ENCODE data around the gene PLEKHH1. TPM values are rescaled to one million over a fixed set of nuclear protein-coding genes. Genes with fewer than 3 reads are reported as not detected.

PLEKHH1 gene
- total RNA-seq, 1 experiment from 2014 or later, result 35.3 TPM

GRCh38 chr14:67571991-67572323 lies 38.9 kb downstream of the PLEKHH1 start:
- Histone ChIP-seq H3T11ph (ENCODE audit: low read length) (no peak overlapping the region), H3K79me1 (ENCODE audit: insufficient read depth, low read depth, low read length, poor library complexity, severe bottlenecking) (no peaks in the 10 kb centered on the region), H3K4me1 (ENCODE audit: insufficient read depth, low read length) (no peaks in the 10 kb centered on the region), H3K23me2 (ENCODE audit: insufficient read length, low read depth, low read length, poor library complexity, severe bottlenecking) (no peaks in the 10 kb centered on the region), H3K23ac (ENCODE audit: insufficient read length, low read depth, low read length) (no peak overlapping the region), H2BK15ac (ENCODE audit: low read depth, low read length) (no peak overlapping the region), H4K91ac (ENCODE audit: insufficient read length, low read depth, low read length) (no peak overlapping the region), H4K20me1 (ENCODE audit: control insufficient read depth, insufficient read depth, insufficient read length) (no peaks in the 10 kb centered on the region), H3K4ac (ENCODE audit: low read depth, low read length) (no peak overlapping the region), H3K4me2 (ENCODE audit: insufficient read depth, insufficient read length, low read length) (no peak overlapping the region), H3K27me3 (ENCODE audit: insufficient read depth, low read length) (no peaks in the 10 kb centered on the region), H3K79me2 (ENCODE audit: insufficient read depth, low read length) (no peaks in the 10 kb centered on the region), H3K14ac (ENCODE audit: insufficient read depth, low read length) (no peak overlapping the region), H2AK5ac (ENCODE audit: insufficient read length, low read length) (no peak overlapping the region), H2AFZ (ENCODE audit: low read length) (no peak overlapping the region), H2BK120ac (ENCODE audit: low read depth, low read length, poor library complexity, severe bottlenecking) (no peak overlapping the region), H4K5ac (ENCODE audit: insufficient read length, low read depth, low read length) (no peak overlapping the region), H3K27ac (ENCODE audit: insufficient read length, low read depth, low read length) (no peak overlapping the region), H3K56ac (ENCODE audit: insufficient read length, low read depth, low read length) (no peak overlapping the region), H2BK20ac (ENCODE audit: low read depth, low read length, poor library complexity, severe bottlenecking) (no peak overlapping the region), H2BK5ac (ENCODE audit: insufficient read length, low read length) (no peak overlapping the region), H3K9ac (ENCODE audit: extremely low read depth, insufficient read length, low read length) (no peak overlapping the region), H2BK12ac (ENCODE audit: insufficient read length, low read depth, low read length) (no peak overlapping the region), H3K18ac (ENCODE audit: insufficient read length, low read depth, low read length) (no peak overlapping the region), H3K9me3 (ENCODE audit: control insufficient read depth, low read depth, low read length) (no peaks in the 10 kb centered on the region), H4K8ac (replicated peaks; ENCODE audit: insufficient read length, low read depth, low read length) (no peak overlapping the region)
- no peak overlapping the region for H3K4me3 Mint-ChIP-seq
- DNase-seq, result no peak
- no peak overlapping the region for H3K27ac Mint-ChIP-seq
- peaks cover 9 to 13% of the 10 kb centered on the region in 2 experiments for H3K4me1 Mint-ChIP-seq
- peaks cover 5 to 33% (median 11%) of the 10 kb centered on the region in 3 experiments; a peak in 5 of 7 replicates for H3K36me3 Mint-ChIP-seq (ENCODE audit: insufficient read depth in 1 of 3, low read depth in 3 of 3)
- no CpG with 5 or more reads among the region's 19 CpGs for WGBS (ENCODE audit: extremely low coverage, insufficient read length, low lambda C conversion rate)
- H3K27me3 Mint-ChIP-seq (ENCODE audit: low read depth), result no peaks in the 10 kb centered on the region
- no peaks in the 10 kb centered on the region for H3K9me3 Mint-ChIP-seq
- no peak for TF ChIP-seq CTCF (conservative IDR thresholded peaks at IDR 0.05)

All from H9 (cell line).